Measurements from ENCODE around the gene SSH2. TPM values are rescaled to one million over a fixed set of nuclear protein-coding genes. Genes with fewer than 3 reads are reported as not detected.
A peak's percentile ranks its signal among the peaks of the same experiment; 100 is the strongest.
"Not testable (repeated sequence)": the region's sequence is repeated elsewhere in the genome, so short reads cannot be mapped to it uniquely, and the experiment has no call there.

The SSH2 gene
- total RNA-seq, 2 experiments from 2014 or later: 74.5 to 77.0 TPM

GRCh38 chr17:29789196-29790170 lies 140.5 kb downstream of the SSH2 start:
- no peaks in the 10 kb centered on the region for H3K27me3 Mint-ChIP-seq
- no peak overlapping the region for H3K27ac Mint-ChIP-seq
- H3K4me3 Mint-ChIP-seq: no peak overlapping the region
- no peak for DNase-seq
- no peak for ATAC-seq (ENCODE audit: low read depth)
- H3K4me1 Mint-ChIP-seq: peaks cover 3% of the 10 kb centered on the region
- peaks cover 4% of the 10 kb centered on the region for H3K36me3 Mint-ChIP-seq
- H3K9me3 Mint-ChIP-seq: no peaks in the 10 kb centered on the region
- POLR2A ChIA-PET: no interaction called here

DNA sequence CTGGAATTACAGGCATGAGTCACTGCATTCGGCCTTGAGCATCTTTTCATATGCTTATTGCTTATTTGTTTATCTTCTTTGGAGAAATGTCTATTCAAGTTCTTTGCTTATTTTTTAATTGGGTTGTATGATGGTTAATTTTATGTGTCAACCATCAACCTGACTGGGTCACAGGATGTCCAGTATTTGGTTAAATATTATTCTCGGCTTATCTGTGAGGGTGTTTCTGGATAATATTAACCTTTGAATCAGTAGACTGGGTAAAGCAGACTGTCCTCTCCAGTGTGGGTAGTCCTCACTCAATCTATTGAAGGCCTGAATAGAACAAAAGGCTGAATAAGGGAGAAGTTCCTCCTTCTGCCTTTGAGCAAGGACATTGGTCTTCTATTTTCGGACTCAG lies 142.0 kb downstream of the SSH2 start:
- Mint-ChIP-seq H3K27ac (no peak overlapping the region), H3K27me3 (no peaks in the 10 kb centered on the region), H3K4me1 (peaks cover 3% of the 10 kb centered on the region), H3K9me3 (no peaks in the 10 kb centered on the region), H3K36me3 (peaks cover 4% of the 10 kb centered on the region), H3K4me3 (no peak overlapping the region)
- ATAC-seq (ENCODE audit: low read depth) (no peak), DNase-seq (no peak)
- POLR2A ChIA-PET: no interaction called here

DNA sequence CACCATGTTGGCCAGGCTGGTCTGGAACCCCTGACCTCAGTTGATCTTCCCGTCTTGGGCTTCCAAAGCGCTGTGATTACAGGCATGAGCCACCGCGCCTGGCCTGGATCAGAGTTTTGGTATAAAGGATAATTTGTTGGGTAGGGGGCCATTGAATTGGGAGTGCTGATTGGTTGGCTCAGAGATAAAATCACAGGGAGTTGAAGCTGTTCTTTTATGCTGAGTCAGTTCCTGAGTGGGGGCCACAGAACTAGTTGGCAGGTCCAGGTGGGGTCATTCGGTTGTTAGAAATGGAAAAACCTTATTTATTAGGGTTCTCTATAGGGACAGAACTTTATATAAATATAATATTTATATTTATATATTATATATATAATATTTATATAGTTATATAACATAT lies 147.1 kb downstream of the SSH2 start:
- POLR2A ChIA-PET: no interaction called here
- peaks cover under 1% of the 10 kb centered on the region for H3K36me3 Mint-ChIP-seq
- H3K4me3 Mint-ChIP-seq: no peak overlapping the region
- H3K27ac Mint-ChIP-seq: no peak overlapping the region
- DNase-seq (no peak), ATAC-seq (ENCODE audit: low read depth) (no peak)
- no peaks in the 10 kb centered on the region for H3K27me3 Mint-ChIP-seq
- no peaks in the 10 kb centered on the region for H3K9me3 Mint-ChIP-seq
- peaks cover 6% of the 10 kb centered on the region for H3K4me1 Mint-ChIP-seq

- H3K4me3 Mint-ChIP-seq; H3K27ac Mint-ChIP-seq; H3K4me1 Mint-ChIP-seq; DNase-seq; H3K36me3 Mint-ChIP-seq; H3K9me3 Mint-ChIP-seq; ATAC-seq (ENCODE audit: low read depth); H3K27me3 Mint-ChIP-seq: not testable (repeated sequence)
- POLR2A ChIA-PET: interaction anchor here (0.6 to 2.0 kb wide), 4 partner anchors 19 to 365 kb away, joined by 3 to 13 read pairs (median 4); no protein-coding TSS in a partner anchor
Observed at GRCh38 chr17:29779812-29780190, 150.2 kb downstream of the SSH2 start.

GRCh38 chr17:29778956-29779811 lies 150.8 kb downstream of the SSH2 start:
- no peak overlapping the region for H3K4me3 Mint-ChIP-seq
- H3K27ac Mint-ChIP-seq: peak overlapping the region; percentile 21
- DNase-seq: peak; percentile 80
- H3K36me3 Mint-ChIP-seq: peaks cover 12% of the 10 kb centered on the region
- peaks cover 6% of the 10 kb centered on the region for H3K4me1 Mint-ChIP-seq
- no peaks in the 10 kb centered on the region for H3K9me3 Mint-ChIP-seq
- POLR2A ChIA-PET: interaction anchor here (0.6 to 2.0 kb wide), 4 partner anchors 18 to 365 kb away, joined by 3 to 13 read pairs (median 4); no protein-coding TSS in a partner anchor
- H3K27me3 Mint-ChIP-seq: no peaks in the 10 kb centered on the region
- ATAC-seq (ENCODE audit: low read depth): peak; percentile 99

GRCh38 chr17:29777663-29778062 lies 152.4 kb downstream of the SSH2 start:
- ATAC-seq (ENCODE audit: low read depth) (no peak), DNase-seq (no peak)
- peaks cover 12% of the 10 kb centered on the region for H3K36me3 Mint-ChIP-seq
- H3K4me1 Mint-ChIP-seq: peaks cover 6% of the 10 kb centered on the region
- no peak overlapping the region for H3K27ac Mint-ChIP-seq
- no peak overlapping the region for H3K4me3 Mint-ChIP-seq
- H3K9me3 Mint-ChIP-seq: no peaks in the 10 kb centered on the region
- POLR2A ChIA-PET: interaction anchor here (0.5 to 1.7 kb wide), 2 partner anchors 71 to 136 kb away, joined by 3 to 4 read pairs; no protein-coding TSS in a partner anchor
- H3K27me3 Mint-ChIP-seq: no peaks in the 10 kb centered on the region

GRCh38 chr17:29776026-29776425 lies 154.0 kb downstream of the SSH2 start:
- H3K36me3 Mint-ChIP-seq: peaks cover 12% of the 10 kb centered on the region
- H3K27ac Mint-ChIP-seq: no peak overlapping the region
- DNase-seq (no peak), ATAC-seq (ENCODE audit: low read depth) (no peak)
- no peaks in the 10 kb centered on the region for H3K9me3 Mint-ChIP-seq
- H3K4me1 Mint-ChIP-seq: peaks cover 6% of the 10 kb centered on the region
- POLR2A ChIA-PET: interaction anchor here (1.1 kb wide), 1 partner anchor 14 kb away, joined by 3 read pairs; no protein-coding TSS in a partner anchor
- H3K27me3 Mint-ChIP-seq: no peaks in the 10 kb centered on the region
- H3K4me3 Mint-ChIP-seq: no peak overlapping the region

DNA sequence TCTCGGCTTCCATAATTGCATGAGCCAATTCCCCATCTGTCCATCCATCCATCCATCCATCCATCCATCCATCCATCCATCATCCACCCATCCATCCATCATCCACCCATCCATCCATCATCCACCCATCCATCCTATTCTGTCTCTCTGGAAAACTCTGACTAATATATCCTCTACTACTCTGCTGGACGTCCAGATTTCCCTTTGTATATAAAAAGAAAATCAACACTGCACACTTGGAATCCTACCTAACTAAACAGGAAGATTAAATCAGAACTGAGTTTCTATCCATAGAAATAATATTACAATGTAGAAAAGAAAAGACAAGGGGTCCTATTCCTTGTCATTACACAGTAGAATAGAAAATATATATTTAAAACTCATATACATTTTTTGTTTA lies 157.0 kb downstream of the SSH2 start:
- H3K9me3 Mint-ChIP-seq: no peaks in the 10 kb centered on the region
- H3K36me3 Mint-ChIP-seq: peaks cover 17% of the 10 kb centered on the region
- H3K27ac Mint-ChIP-seq: no peak overlapping the region

DNA sequence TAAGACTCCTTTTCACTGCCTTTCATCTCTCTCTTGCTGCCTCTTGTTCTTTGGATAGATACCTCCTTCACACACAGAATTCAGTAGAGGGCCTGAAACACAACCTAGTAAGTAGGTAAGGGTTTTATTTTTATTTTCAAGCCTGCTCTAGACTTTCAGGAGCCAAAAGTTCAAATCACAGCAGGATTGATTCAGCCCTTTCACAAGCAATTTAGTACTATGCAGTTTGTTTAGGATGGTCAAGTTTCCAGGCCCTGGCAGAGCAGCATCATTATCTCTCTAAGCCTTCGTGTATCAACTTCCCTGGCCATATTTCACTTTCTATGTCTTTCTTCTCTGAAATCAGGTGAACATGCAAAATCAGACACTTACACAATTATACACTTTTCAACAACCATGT lies 158.5 kb downstream of the SSH2 start:
- Mint-ChIP-seq H3K27ac (no peak overlapping the region), H3K4me3 (no peak overlapping the region), H3K36me3 (peaks cover 14% of the 10 kb centered on the region), H3K27me3 (no peaks in the 10 kb centered on the region), H3K9me3 (no peaks in the 10 kb centered on the region), H3K4me1 (no peaks in the 10 kb centered on the region)
- POLR2A ChIA-PET: no interaction called here
- ATAC-seq (ENCODE audit: low read depth) (no peak), DNase-seq (no peak)

More for the DNA sequence above, 157.0 kb downstream of the SSH2 start:
- no peaks in the 10 kb centered on the region for H3K4me1 Mint-ChIP-seq
- ATAC-seq (ENCODE audit: low read depth) (no peak), DNase-seq (no peak)
- H3K27me3 Mint-ChIP-seq: no peaks in the 10 kb centered on the region
- POLR2A ChIA-PET: no interaction called here
- H3K4me3 Mint-ChIP-seq: no peak overlapping the region

DNA sequence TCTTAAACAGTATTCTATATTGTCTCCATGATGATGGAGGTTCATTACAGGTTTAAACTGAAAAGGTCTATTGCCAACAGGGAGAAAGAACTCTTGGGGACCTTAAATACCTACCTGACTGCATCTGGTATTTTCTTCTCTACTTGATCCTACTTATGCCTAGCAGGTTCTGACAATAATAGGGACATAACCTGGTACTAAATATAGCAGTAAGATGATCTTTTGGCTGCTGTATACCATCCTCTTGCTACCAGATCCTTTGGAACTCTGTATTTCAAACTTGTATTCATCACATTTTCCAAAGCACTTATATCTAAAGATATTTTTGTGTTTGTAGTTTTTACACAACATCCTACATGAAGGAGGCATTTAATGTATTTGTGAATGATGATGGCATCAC lies 160.8 kb downstream of the SSH2 start:
- H3K36me3 Mint-ChIP-seq: peaks cover 5% of the 10 kb centered on the region
- H3K9me3 Mint-ChIP-seq: no peaks in the 10 kb centered on the region
- POLR2A ChIA-PET: no interaction called here
- no peaks in the 10 kb centered on the region for H3K27me3 Mint-ChIP-seq
- ATAC-seq (ENCODE audit: low read depth) (no peak), DNase-seq (no peak)
- no peak overlapping the region for H3K27ac Mint-ChIP-seq
- peaks cover 1% of the 10 kb centered on the region for H3K4me1 Mint-ChIP-seq
- no peak overlapping the region for H3K4me3 Mint-ChIP-seq

DNA sequence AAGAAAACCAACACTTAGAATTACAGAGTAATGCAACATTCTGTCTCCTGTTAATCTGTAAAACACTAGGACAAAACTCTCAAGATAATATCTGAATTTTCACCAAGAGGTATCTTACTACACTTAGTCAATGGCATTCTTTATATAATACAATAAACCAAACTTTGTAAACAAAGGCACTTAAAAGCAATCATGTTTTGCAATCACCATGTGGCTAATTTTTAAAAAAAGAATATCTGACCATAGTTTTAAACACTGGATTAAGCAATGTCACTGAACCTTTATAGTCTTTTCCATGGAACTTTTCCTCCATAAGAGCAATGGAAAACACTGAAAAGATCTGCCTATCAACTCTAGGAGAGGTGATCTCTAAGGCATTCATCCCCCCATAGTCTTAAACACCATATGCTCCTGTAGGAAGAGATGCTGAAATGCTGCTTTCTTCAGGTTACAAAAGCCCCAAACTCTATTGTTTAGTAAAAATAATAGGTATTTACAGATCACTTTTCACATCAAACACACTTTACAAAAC lies 163.2 kb downstream of the SSH2 start:
- Mint-ChIP-seq H3K9me3 (no peaks in the 10 kb centered on the region), H3K4me1 (peaks cover 1% of the 10 kb centered on the region), H3K4me3 (no peak overlapping the region), H3K27ac (no peak overlapping the region), H3K36me3 (peaks cover 5% of the 10 kb centered on the region), H3K27me3 (no peaks in the 10 kb centered on the region)
- DNase-seq (no peak), ATAC-seq (ENCODE audit: low read depth) (no peak)
- POLR2A ChIA-PET: no interaction called here

DNA sequence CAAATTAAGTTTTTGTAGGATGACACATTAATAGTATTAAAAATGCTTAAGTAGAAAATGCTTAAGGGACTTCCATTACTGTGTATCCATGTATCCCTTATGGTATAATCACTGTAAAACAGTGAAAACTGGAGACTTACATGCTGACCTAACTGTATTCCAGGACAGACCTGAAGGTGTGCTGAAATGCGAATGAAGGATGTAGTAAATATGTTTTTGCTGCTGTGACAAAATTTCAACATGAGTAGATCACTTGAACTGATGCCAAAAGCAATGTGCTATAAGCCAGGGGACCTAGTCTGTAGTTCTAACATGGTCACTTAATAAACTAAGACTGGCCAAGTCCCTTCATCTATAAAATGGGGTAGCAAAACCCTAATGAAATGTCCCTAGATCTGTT lies 165.3 kb downstream of the SSH2 start:
- no peak for ATAC-seq (ENCODE audit: low read depth)
- POLR2A ChIA-PET: no interaction called here

GRCh38 chr17:29764217-29764616 lies 165.8 kb downstream of the SSH2 start:
- Mint-ChIP-seq H3K36me3 (peaks cover 2% of the 10 kb centered on the region), H3K27ac (no peak overlapping the region)
- no peak for ATAC-seq (ENCODE audit: low read depth)

More for the DNA sequence above, 165.3 kb downstream of the SSH2 start:
- no peaks in the 10 kb centered on the region for H3K27me3 Mint-ChIP-seq
- peaks cover 3% of the 10 kb centered on the region for H3K36me3 Mint-ChIP-seq
- H3K4me3 Mint-ChIP-seq: no peak overlapping the region
- no peak overlapping the region for H3K27ac Mint-ChIP-seq
- no peak for DNase-seq
- H3K4me1 Mint-ChIP-seq: peaks cover 3% of the 10 kb centered on the region
- no peaks in the 10 kb centered on the region for H3K9me3 Mint-ChIP-seq

More at GRCh38 chr17:29764217-29764616, 165.8 kb downstream of the SSH2 start:
- Mint-ChIP-seq H3K4me3 (no peak overlapping the region), H3K27me3 (no peaks in the 10 kb centered on the region), H3K9me3 (no peaks in the 10 kb centered on the region), H3K4me1 (peaks cover 8% of the 10 kb centered on the region)
- DNase-seq: no peak
- POLR2A ChIA-PET: interaction anchor here (0.7 kb wide), 1 partner anchor 177 kb away, joined by 3 read pairs; the partner anchor contains the start of gene EFCAB5

Data from activated naive CD8-positive, alpha-beta T cell treated with anti-CD3 and anti-CD28 coated beads, Interleukin-2, amount 10 ng/mL, durations not matched to agents 7 days and 5 days (primary cell).